Smooth muscle cell (in vitro differentiated cells): ENCODE results near the gene DPF3. TPM values are rescaled to one million over a fixed set of nuclear protein-coding genes. Genes with fewer than 3 reads are reported as not detected.

Experiments
- DNase-seq: peaks from one replicate; lab custom pipeline; 2025; ENCODE audit not compliant: unreplicated experiment; lab: John Stamatoyannopoulos, UW
- H2AFZ ChIP-seq: fragments of 200-600 bp; sonication (generic); 2 replicates; pipeline ENCODE4 v1.6.0; 2016; ENCODE audit warnings: antibody characterized with exemption, low read depth, mild to moderate bottlenecking
- H3F3A ChIP-seq: fragments of 200-600 bp; sonication (generic); 2 replicates; pipeline ENCODE4 v1.6.0; 2017; ENCODE audit warnings: antibody characterized with exemption, low read depth
- H3K27ac ChIP-seq: fragments of 200-600 bp; sonication (generic); 2 replicates; pipeline ENCODE4 v1.5.1; 2016; ENCODE audit warnings: low read depth, mild to moderate bottlenecking
- H3K27me3 ChIP-seq: fragments of 200-600 bp; sonication (generic); 2 replicates; pipeline ENCODE4 v1.6.1; 2016; ENCODE audit warnings: low read depth, mild to moderate bottlenecking
- H3K36me3 ChIP-seq: fragments of 200-600 bp; sonication (generic); 2 replicates; pipeline ENCODE4 v1.5.1; 2016; ENCODE audit warnings: low read depth
- H3K4me1 ChIP-seq: fragments of 200-600 bp; sonication (generic); 2 replicates; pipeline ENCODE4 v1.5.1; 2016; ENCODE audit warnings: low read depth
- H3K4me2 ChIP-seq: fragments of 200-600 bp; sonication (generic); 2 replicates; pipeline ENCODE4 v1.6.0; 2016; ENCODE audit warnings: mild to moderate bottlenecking
- H3K4me3 ChIP-seq: fragments of 200-600 bp; sonication (generic); 2 replicates; pipeline ENCODE4 v1.5.1; 2016; ENCODE audit warnings: mild to moderate bottlenecking
- H3K79me2 ChIP-seq: fragments of 200-600 bp; sonication (generic); 2 replicates; pipeline ENCODE4 v1.6.0; 2016; ENCODE audit warnings: low read depth, mild to moderate bottlenecking
- H3K9ac ChIP-seq: fragments of 200-600 bp; sonication (generic); 2 replicates; pipeline ENCODE4 v1.6.0; 2016; ENCODE audit warnings: low read depth
- H3K9me3 ChIP-seq: fragments of 200-600 bp; sonication (generic); replicated peaks from 2 replicates; pipeline ENCODE4 v1.5.1; 2016; ENCODE audit warnings: low read depth
- H4K20me1 ChIP-seq: fragments of 200-600 bp; sonication (generic); 2 replicates; pipeline ENCODE4 v1.6.0; 2016; ENCODE audit warnings: low read depth
- CTCF ChIP-seq: fragments of 200-600 bp; sonication (generic); IDR thresholded peaks from 2 replicates; pipeline ENCODE4 v1.5.1; 2017; ENCODE audit warnings: borderline replicate concordance, mild to moderate bottlenecking, antibody characterized with exemption; ENCODE audit not compliant: insufficient read depth, poor library complexity, severe bottlenecking
- WGBS: methylation state at CpG from one replicate; pipeline ENCODE4 v1.1.7; 2016; ENCODE audit warnings: low lambda C conversion rate; 5-methylcytosine and 5-hydroxymethylcytosine counted together
- polyA plus RNA-seq: library from polyadenylated mRNA; unstranded; fragments of >200 nt; fragmentation: Nextera tagmentation; extraction: Ambion mirVana; gene quantifications from 2 replicates; pipeline ENCODE4 v1.2.1, GENCODE V29; 2016
- total RNA-seq: library from RNA; depleted of rRNA; stranded (reverse); fragments of >200 nt; gene quantifications from 2 replicates; pipeline ENCODE4 v1.2.3, GENCODE V29; 2014

DPF3 gene
- total and polyA plus RNA-seq, 2 experiments from 2014 or later, result 4.9 to 12.6 TPM

GRCh38 chr14:72801836-72802587, 91.9 kb downstream of the DPF3 start:
- Histone ChIP-seq H2AFZ (no peak overlapping the region), H3K9me3 (no peaks in the 10 kb centered on the region), H3K4me3 (no peak overlapping the region), H3K27ac (peak overlapping the region; percentile 56), H4K20me1 (peaks cover 12% of the 10 kb centered on the region), H3K4me2 (no peak overlapping the region), H3K27me3 (no peaks in the 10 kb centered on the region), H3F3A (no peaks in the 10 kb centered on the region), H3K9ac (no peak overlapping the region), H3K79me2 (no peaks in the 10 kb centered on the region), H3K36me3 (no peaks in the 10 kb centered on the region), H3K4me1 (no peaks in the 10 kb centered on the region)
- 83% methylated on average over 5 of the region's 5 CpGs for WGBS
- no peak for TF ChIP-seq CTCF
- no peak for DNase-seq

- Histone ChIP-seq H3F3A (no peaks in the 10 kb centered on the region), H3K36me3 (no peaks in the 10 kb centered on the region), H3K4me1 (no peaks in the 10 kb centered on the region), H4K20me1 (peaks cover 12% of the 10 kb centered on the region), H3K9ac (no peak overlapping the region), H3K27ac (peak overlapping the region; percentile 56), H3K79me2 (no peaks in the 10 kb centered on the region), H3K4me2 (no peak overlapping the region), H2AFZ (no peak overlapping the region), H3K9me3 (no peaks in the 10 kb centered on the region), H3K27me3 (no peaks in the 10 kb centered on the region), H3K4me3 (no peak overlapping the region)
- no peak for TF ChIP-seq CTCF
- 81% methylated on average over 4 of the region's 4 CpGs for WGBS
- DNase-seq, result no peak
Observed at GRCh38 chr14:72801381-72801812, 92.5 kb downstream of the DPF3 start.

GRCh38 chr14:72800848-72801370, 93.0 kb downstream of the DPF3 start:
- H3K36me3 ChIP-seq, result no peaks in the 10 kb centered on the region
- no peak overlapping the region for H3K9ac ChIP-seq
- peaks cover 12% of the 10 kb centered on the region for H4K20me1 ChIP-seq
- peak overlapping the region; percentile 56 for H3K27ac ChIP-seq
- H3K27me3 ChIP-seq, result no peaks in the 10 kb centered on the region
- WGBS, result 79% methylated on average over 4 of the region's 4 CpGs
- no peaks in the 10 kb centered on the region for H3F3A ChIP-seq
- DNase-seq, result no peak
- H3K79me2 ChIP-seq, result no peaks in the 10 kb centered on the region
- TF ChIP-seq CTCF, result no peak
- H2AFZ ChIP-seq, result no peak overlapping the region
- H3K9me3 ChIP-seq, result no peaks in the 10 kb centered on the region
- no peak overlapping the region for H3K4me2 ChIP-seq
- no peak overlapping the region for H3K4me3 ChIP-seq
- no peaks in the 10 kb centered on the region for H3K4me1 ChIP-seq
